Heart right ventricle (tissue), 16 donors: ENCODE data around the gene ACSF3. TPM values are rescaled to one million over a fixed set of nuclear protein-coding genes. Genes with fewer than 3 reads are reported as not detected.

Source experiments
- ATAC-seq, 8 donors: fragments of 200-7000 bp; cut with Tn5 transposase; one replicate each; pipeline ENCODE4 v1.9.1; 2020; ENCODE audit warnings: mild to moderate bottlenecking in 8 of 8, moderate library complexity in 8 of 8, moderate number of reproducible peaks in 1 of 8
- DNase-seq, 2 donors: peaks; one replicate each; pipeline ENCODE4 v3.0.0-alpha.2; 2020
- H3K27ac ChIP-seq, 10 donors: fragments of 200-600 bp; sonication (generic) in 2 of 10; one replicate each; pipeline versions ENCODE4 v1.5.0 to v1.8.0; 2020 to 2022; ENCODE audit warnings: mild to moderate bottlenecking in 3 of 10
- H3K27me3 ChIP-seq, 7 donors: fragments of 200-600 bp; one replicate each; pipeline ENCODE4 v1.8.0; 2021 to 2022; ENCODE audit warnings: mild to moderate bottlenecking in 2 of 7
- H3K36me3 ChIP-seq, 9 donors: fragments of 200-600 bp; sonication (generic) in 1 of 9; one replicate each; pipeline versions ENCODE4 v1.5.0 to v1.8.0; 2020 to 2022; ENCODE audit warnings: mild to moderate bottlenecking in 2 of 9
- H3K4me1 ChIP-seq, 9 donors: fragments of 200-600 bp; sonication (generic) in 1 of 9; one replicate each; pipeline versions ENCODE4 v1.5.0 to v1.8.0; 2020 to 2022; ENCODE audit warnings: mild to moderate bottlenecking in 4 of 9
- H3K4me3 ChIP-seq, 10 donors: fragments of 200-600 bp; sonication (generic) in 2 of 10; one replicate each; pipeline versions ENCODE4 v1.5.0 to v1.8.0; 2020 to 2022; ENCODE audit warnings: mild to moderate bottlenecking in 7 of 10, moderate library complexity in 2 of 10
- H3K9me3 ChIP-seq, 11 donors: fragments of 200-600 bp in 10 of 11; sonication (generic) in 2 of 11; one replicate each; pipeline versions ENCODE4 v1.5.0 to v1.8.0; 2013 to 2022; ENCODE audit warnings: mild to moderate bottlenecking in 2 of 11, control low read depth in 1 of 11, moderate library complexity in 1 of 11
- CTCF ChIP-seq, 9 donors: fragments of 200-600 bp; sonication (generic) in 2 of 9; IDR thresholded peaks; one replicate each; pipeline versions ENCODE4 v1.5.0 to v1.8.0; 2021 to 2022; ENCODE audit warnings: antibody characterized with exemption in 9 of 9, mild to moderate bottlenecking in 5 of 9, moderate library complexity in 1 of 9
- WGBS, 2 donors: extraction: QIAGEN DNeasy Blood & Tissue Kit; methylation state at CpG; one replicate each; pipeline ENCODE4 v1.1.7; 2013; ENCODE audit warnings: inconsistent platforms in 1 of 2; 5-methylcytosine and 5-hydroxymethylcytosine counted together
- intact Hi-C, 10 donors: fragments of 100-400 bp; cut with DNase I; formaldehyde crosslinking; loops; one replicate each; pipeline versions ENCODE4 v1.11.1 to v1.14.2; 2022
- polyA plus RNA-seq, 2 donors: library from polyadenylated mRNA; stranded (reverse); fragments of 200-250 nt; gene quantifications; one replicate each; pipeline ENCODE4 v1.2.3, GENCODE V29; 2013
- total RNA-seq, 10 donors: library from RNA; stranded (reverse); fragmentation: NEBNext Ultra II Directional in 3 of 10; extraction: Animal tissue kit (Norgen Biotek cat#: 25700) in 3 of 10; gene quantifications; one replicate each; pipeline versions ENCODE4 v1.2.1 to v1.2.4, GENCODE V29; 2021 to 2023
- donor health status: Arrhythmogenic right ventricular cardiomyopathy.
- donor health status: ischemic (EF 13 %, LVEDD 7.1; RV severe dilation, severe dysfunction).
- donor health status: healthy with polysubstance abuse.
- donor health status: DM: no; HTN: yes; CAD: no.
- donor health status: DM: no; HTN: no; CAD: no.
- donor health status: ischemic (EF 25% LVEDD 6.9; RV normal size, moderate dysfunction).
- donor health status: ischemic (EF 25% LVEDD 5.7; RV mildly dilated, moderate dysfunction).
- donor health status: healthy.
- donor health status: DM: yes; HTN: yes; CAD: no.
- donor health status: Ischemic cardiomyopathy.
- donor health status: ischemic (EF 35%, LVEDD 5.7; RV mildly dilated, moderate dysfunction).
- donor health status: nonischemic (EF 11% LVEDD 7.7; RV severe dilation, severe dysfunction).
- donor health status: DM: yes; HTN: yes; CAD: no.
- donor health status: PGD.
- donor health status: ischemic (EF 29% LVEDD 5.4; RV normal size, mild dysfunction).
- donor health status: nonischemic (EF 23%, LVEDD 6.1; RV moderate dilation, normal function).

The ACSF3 gene
- total and polyA plus RNA-seq, 12 donors, result 11.0 to 36.9 (median 17.8) TPM

- intact Hi-C loops, result loop anchor here in 3 of 10 donors (5.0 to 10.0 kb wide), 3 partner anchors 353 to 358 kb away; partner anchors contain the start of gene APRT (in 2 of the 3)
- 15 to 17% methylated on average over 34 of the region's 34 CpGs for WGBS, 2 donors
- H3K27ac ChIP-seq, result no peak overlapping the region
- DNase-seq (no peak), ATAC-seq (no peak)
- H3K27me3 ChIP-seq, result peaks cover 14 to 66% (median 59%) of the 10 kb centered on the region in 7 donors
- TF ChIP-seq CTCF (IDR thresholded peaks at IDR 0.05), result no peak
- no peaks in the 10 kb centered on the region for H3K9me3 ChIP-seq
- H3K4me1 ChIP-seq, result peaks cover 0 to 25% (median 17%) of the 10 kb centered on the region in 9 donors
- no peaks in the 10 kb centered on the region for H3K36me3 ChIP-seq
- H3K4me3 ChIP-seq, result peak overlapping the region in 9 of 10 donors; percentile 0 to 45 (median 31)
Measured at GRCh38 chr16:89170346-89171215, 76.9 kb downstream of the ACSF3 start.

GRCh38 chr16:89171216-89172170, 77.8 kb downstream of the ACSF3 start, which contains the start of gene CDH15:
TSS of gene CDH15 (plus strand) at chr16:89171748. CDS start at chr16:89171832, 84 bp downstream.
- H3K27me3 ChIP-seq, result peaks cover 14 to 73% (median 62%) of the 10 kb centered on the region in 7 donors
- DNase-seq (peak; percentile 83 to 90), ATAC-seq (peak; percentile 88 to 92 (median 92))
- no peak for TF ChIP-seq CTCF (IDR thresholded peaks at IDR 0.05)
- H3K36me3 ChIP-seq, result no peaks in the 10 kb centered on the region
- H3K4me1 ChIP-seq, result peaks cover 0 to 25% (median 17%) of the 10 kb centered on the region in 9 donors
- WGBS, 2 donors, result 7% methylated on average over 66 to 73 of the region's 74 CpGs
- intact Hi-C loops, result loop anchor here in 3 of 10 donors (5.0 to 10.0 kb wide), 3 partner anchors 354 to 359 kb away; partner anchors contain the start of gene APRT (in 2 of the 3)
- peak within 1 kb of the TSS in 9 of 10 donors; percentile 0 to 45 (median 31) for H3K4me3 ChIP-seq
- no peak within 1 kb of the TSS for H3K27ac ChIP-seq
- no peaks in the 10 kb centered on the region for H3K9me3 ChIP-seq

- no peaks in the 10 kb centered on the region for H3K36me3 ChIP-seq
- no peaks in the 10 kb centered on the region for H3K9me3 ChIP-seq
- 77 to 88% methylated on average over 11 of the region's 11 CpGs for WGBS, 2 donors
- no peak overlapping the region for H3K4me3 ChIP-seq
- DNase-seq, result no peak
- peaks cover 14 to 73% (median 59%) of the 10 kb centered on the region in 7 donors for H3K27me3 ChIP-seq
- H3K27ac ChIP-seq, result no peak overlapping the region
- peaks cover 0 to 21% (median 16%) of the 10 kb centered on the region in 9 donors for H3K4me1 ChIP-seq
- no peak for ATAC-seq
- intact Hi-C loops, result loop anchor here in 3 of 10 donors (5.0 to 10.0 kb wide), 3 partner anchors 355 to 360 kb away; partner anchors contain the start of gene APRT (in 2 of the 3)
- TF ChIP-seq CTCF (IDR thresholded peaks at IDR 0.05), result no peak
Measured at GRCh38 chr16:89172171-89172527, 78.5 kb downstream of the ACSF3 start.
